Hepatocyte (in vitro differentiated cells): Measurements from ENCODE around the gene RNF34.

ENCODE experiments used
- EZH2 ChIP-seq: fragments of 200-600 bp; sonication (generic); IDR thresholded peaks from 2 replicates; pipeline ENCODE4 v1.6.1; 2016; ENCODE audit warnings: antibody characterized with exemption, mild to moderate bottlenecking, borderline replicate concordance
- EZH2phosphoT487 ChIP-seq: fragments of 200-600 bp; sonication (generic); IDR thresholded peaks from one replicate; pipeline ENCODE4 v1.6.1; 2018; ENCODE audit warnings: antibody characterized with exemption, mild to moderate bottlenecking, low read depth, moderate library complexity; ENCODE audit not compliant: unreplicated experiment, severe bottlenecking
- TF ChIP-seq, protein P1 (sequence below): fragments of 200-600 bp; sonication (generic); IDR thresholded peaks from 2 replicates; pipeline ENCODE4 v1.5.1; 2016; ENCODE audit warnings: antibody characterized with exemption, mild to moderate bottlenecking; ENCODE audit not compliant: poor library complexity

GRCh38 chr12:121392325-121392716, 7.6 kb upstream of the RNF34 start:
- TF ChIP-seq, protein P1, sequence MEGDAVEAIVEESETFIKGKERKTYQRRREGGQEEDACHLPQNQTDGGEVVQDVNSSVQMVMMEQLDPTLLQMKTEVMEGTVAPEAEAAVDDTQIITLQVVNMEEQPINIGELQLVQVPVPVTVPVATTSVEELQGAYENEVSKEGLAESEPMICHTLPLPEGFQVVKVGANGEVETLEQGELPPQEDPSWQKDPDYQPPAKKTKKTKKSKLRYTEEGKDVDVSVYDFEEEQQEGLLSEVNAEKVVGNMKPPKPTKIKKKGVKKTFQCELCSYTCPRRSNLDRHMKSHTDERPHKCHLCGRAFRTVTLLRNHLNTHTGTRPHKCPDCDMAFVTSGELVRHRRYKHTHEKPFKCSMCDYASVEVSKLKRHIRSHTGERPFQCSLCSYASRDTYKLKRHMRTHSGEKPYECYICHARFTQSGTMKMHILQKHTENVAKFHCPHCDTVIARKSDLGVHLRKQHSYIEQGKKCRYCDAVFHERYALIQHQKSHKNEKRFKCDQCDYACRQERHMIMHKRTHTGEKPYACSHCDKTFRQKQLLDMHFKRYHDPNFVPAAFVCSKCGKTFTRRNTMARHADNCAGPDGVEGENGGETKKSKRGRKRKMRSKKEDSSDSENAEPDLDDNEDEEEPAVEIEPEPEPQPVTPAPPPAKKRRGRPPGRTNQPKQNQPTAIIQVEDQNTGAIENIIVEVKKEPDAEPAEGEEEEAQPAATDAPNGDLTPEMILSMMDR: no peak
- no peak for TF ChIP-seq EZH2
- TF ChIP-seq EZH2phosphoT487: no peak
